Ishikawa (cell line): Measurements from ENCODE around the gene GNPTAB.

ENCODE experiments used
- CEBPB ChIP-seq: IDR thresholded peaks from 2 replicates; pipeline ENCODE4 v1.6.1; 2012
- CREB1 ChIP-seq: IDR thresholded peaks from 2 replicates; pipeline ENCODE4 v1.6.1; 2012; ENCODE audit warnings: low read depth
- EGR1 ChIP-seq: IDR thresholded peaks from 2 replicates; pipeline ENCODE4 v1.6.1; 2012
- EP300 ChIP-seq: IDR thresholded peaks from 2 replicates; pipeline ENCODE4 v1.6.1; 2012; ENCODE audit warnings: borderline replicate concordance
- FOXM1 ChIP-seq: IDR thresholded peaks from 2 replicates; pipeline ENCODE4 v1.6.1; 2012; ENCODE audit warnings: low read depth, borderline replicate concordance
- MAX ChIP-seq: IDR thresholded peaks from 2 replicates; pipeline ENCODE4 v1.6.1; 2012
- NFIC ChIP-seq: IDR thresholded peaks from 2 replicates; pipeline ENCODE4 v1.6.1; 2012
- RAD21 ChIP-seq: IDR thresholded peaks from 2 replicates; pipeline ENCODE4 v1.6.1; 2012; ENCODE audit warnings: low read depth
- REST ChIP-seq: IDR thresholded peaks from 2 replicates; pipeline ENCODE4 v1.6.1; 2012; ENCODE audit warnings: low read depth, mild to moderate bottlenecking
- TAF1 ChIP-seq: IDR thresholded peaks from 2 replicates; pipeline ENCODE4 v1.6.1; 2012; ENCODE audit warnings: low read depth, mild to moderate bottlenecking
- TCF12 ChIP-seq: IDR thresholded peaks from 2 replicates; pipeline ENCODE4 v1.6.1; 2012; ENCODE audit warnings: low read depth
- TEAD4 ChIP-seq: IDR thresholded peaks from 2 replicates; pipeline ENCODE4 v1.6.1; 2012
- USF1 ChIP-seq: IDR thresholded peaks from 2 replicates; pipeline ENCODE4 v1.6.1; 2012
- YY1 ChIP-seq: IDR thresholded peaks from 2 replicates; pipeline ENCODE4 v1.6.1; 2012; ENCODE audit warnings: low read depth
- ZBTB7A ChIP-seq: IDR thresholded peaks from 2 replicates; pipeline ENCODE4 v1.6.1; 2012; ENCODE audit warnings: low read depth

Gene GNPTAB

GRCh38 chr12:101862245-101862644, 31.5 kb upstream of the GNPTAB start:
- TF ChIP-seq EGR1 (no peak), RAD21 (no peak), CEBPB (no peak), ZBTB7A (no peak), FOXM1 (no peak), TEAD4 (no peak), YY1 (no peak), TAF1 (no peak), MAX (no peak), EP300 (no peak), NFIC (no peak)

- TF ChIP-seq CEBPB (no peak), TEAD4 (no peak), RAD21 (no peak), YY1 (no peak), MAX (no peak), EP300 (no peak), CREB1 (no peak), TCF12 (no peak)
Measured at GRCh38 chr12:101859664-101860607, 29.2 kb upstream of the GNPTAB start.

GRCh38 chr12:101858361-101858760, 27.6 kb upstream of the GNPTAB start:
- TF ChIP-seq ZBTB7A (no peak), EGR1 (no peak), CREB1 (no peak), NFIC (no peak), CEBPB (no peak), RAD21 (no peak), FOXM1 (no peak)

GRCh38 chr12:101857043-101857558, 26.3 kb upstream of the GNPTAB start:
- no peak for TF ChIP-seq TCF12
- no peak for TF ChIP-seq FOXM1
- TF ChIP-seq CEBPB: no peak

GRCh38 chr12:101855976-101856375, 25.2 kb upstream of the GNPTAB start:
- no peak for TF ChIP-seq USF1
- TF ChIP-seq REST: no peak
- no peak for TF ChIP-seq EGR1
- TF ChIP-seq TAF1: no peak
- no peak for TF ChIP-seq RAD21
- TF ChIP-seq NFIC: no peak
- TF ChIP-seq TCF12: no peak
- TF ChIP-seq FOXM1: no peak
- no peak for TF ChIP-seq YY1
- TF ChIP-seq CEBPB: no peak

- no peak for TF ChIP-seq FOXM1
- TF ChIP-seq CREB1: no peak
- no peak for TF ChIP-seq MAX
- no peak for TF ChIP-seq EP300
- no peak for TF ChIP-seq RAD21
- no peak for TF ChIP-seq CEBPB
- TF ChIP-seq REST: no peak
- no peak for TF ChIP-seq ZBTB7A
- TF ChIP-seq TEAD4: no peak
Measured at GRCh38 chr12:101855364-101855884, 24.7 kb upstream of the GNPTAB start.
